ENCODE data around the gene CYTH3.
A peak's percentile ranks its signal among the peaks of the same experiment; 100 is the strongest.
"Not testable (repeated sequence)": the region's sequence is repeated elsewhere in the genome, so short reads cannot be mapped to it uniquely, and the experiment has no call there.

The CYTH3 gene

DNA sequence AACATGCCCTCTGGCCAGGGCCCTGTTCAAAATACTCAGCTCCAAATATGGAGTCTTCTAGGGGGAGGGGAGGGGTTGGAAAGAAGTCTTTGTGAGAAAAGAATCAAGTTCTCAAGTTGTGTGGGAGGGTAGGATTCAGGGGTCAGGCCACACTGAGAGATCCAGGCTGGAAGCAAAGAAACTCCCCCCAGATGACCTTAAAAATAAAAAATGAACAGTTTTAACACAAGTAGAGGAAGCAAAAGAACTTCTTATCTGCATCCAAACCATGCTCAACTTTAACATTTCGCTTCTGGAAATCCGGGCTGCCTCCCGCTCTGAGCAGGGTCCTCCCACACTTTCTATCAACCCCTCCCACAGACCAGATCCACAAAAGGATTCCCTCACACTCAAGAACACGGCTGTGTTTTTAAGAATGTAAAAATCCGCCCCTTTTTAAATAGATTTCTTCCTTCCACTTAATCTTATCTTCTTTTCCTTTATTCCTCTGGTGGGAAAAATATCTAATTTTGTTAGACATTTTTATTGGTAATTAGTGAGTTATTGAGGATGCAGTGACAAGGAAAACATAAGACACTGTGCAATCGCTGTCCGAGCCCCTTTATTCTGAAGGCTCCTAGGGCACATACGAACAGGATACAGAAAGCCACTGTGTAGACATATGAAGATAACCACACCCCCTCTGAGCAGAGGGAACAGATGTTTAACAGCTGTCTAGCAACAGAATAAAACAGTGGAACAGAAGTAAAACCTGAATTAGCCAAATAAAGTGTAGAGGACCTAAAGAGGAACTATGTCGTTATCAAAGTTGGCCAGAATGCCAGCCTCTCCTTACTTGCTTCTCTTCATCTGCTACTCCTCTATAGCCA lies 43.8 kb downstream of the CYTH3 start:
- TF ChIP-seq, protein P1, sequence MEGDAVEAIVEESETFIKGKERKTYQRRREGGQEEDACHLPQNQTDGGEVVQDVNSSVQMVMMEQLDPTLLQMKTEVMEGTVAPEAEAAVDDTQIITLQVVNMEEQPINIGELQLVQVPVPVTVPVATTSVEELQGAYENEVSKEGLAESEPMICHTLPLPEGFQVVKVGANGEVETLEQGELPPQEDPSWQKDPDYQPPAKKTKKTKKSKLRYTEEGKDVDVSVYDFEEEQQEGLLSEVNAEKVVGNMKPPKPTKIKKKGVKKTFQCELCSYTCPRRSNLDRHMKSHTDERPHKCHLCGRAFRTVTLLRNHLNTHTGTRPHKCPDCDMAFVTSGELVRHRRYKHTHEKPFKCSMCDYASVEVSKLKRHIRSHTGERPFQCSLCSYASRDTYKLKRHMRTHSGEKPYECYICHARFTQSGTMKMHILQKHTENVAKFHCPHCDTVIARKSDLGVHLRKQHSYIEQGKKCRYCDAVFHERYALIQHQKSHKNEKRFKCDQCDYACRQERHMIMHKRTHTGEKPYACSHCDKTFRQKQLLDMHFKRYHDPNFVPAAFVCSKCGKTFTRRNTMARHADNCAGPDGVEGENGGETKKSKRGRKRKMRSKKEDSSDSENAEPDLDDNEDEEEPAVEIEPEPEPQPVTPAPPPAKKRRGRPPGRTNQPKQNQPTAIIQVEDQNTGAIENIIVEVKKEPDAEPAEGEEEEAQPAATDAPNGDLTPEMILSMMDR (IDR thresholded peaks at IDR 0.05; ENCODE audit: low read depth, low read length): no peak
- DNase-seq (ENCODE audit: extremely low read depth, low read depth): no peak

DNA sequence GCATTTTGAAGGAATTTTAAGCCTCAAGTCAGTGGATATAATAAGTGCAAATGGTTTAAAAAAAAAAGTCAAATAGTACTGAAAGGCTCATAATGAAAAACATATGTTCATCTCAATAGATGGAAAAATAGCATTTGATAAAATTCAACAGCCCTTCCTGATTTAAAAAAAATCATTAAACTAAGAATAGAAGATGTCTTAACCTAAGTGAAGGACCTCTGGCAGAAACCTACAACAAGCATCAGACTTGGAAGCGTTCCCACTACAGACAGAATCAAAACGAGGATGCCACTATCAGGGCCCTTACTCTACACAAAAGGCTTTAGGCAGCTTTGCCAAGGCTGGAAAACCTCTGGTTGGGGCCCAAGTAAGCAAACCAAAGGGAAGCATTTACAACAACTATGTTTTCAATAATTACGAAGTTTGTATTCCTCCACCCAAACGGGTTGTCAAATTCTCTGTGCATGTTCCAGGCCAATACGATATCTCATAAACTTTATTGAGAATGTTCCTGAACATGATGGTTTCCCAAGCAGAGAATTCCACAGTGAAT lies 45.1 kb downstream of the CYTH3 start:
- TF ChIP-seq, protein P1 (IDR thresholded peaks at IDR 0.05; ENCODE audit: low read depth, low read length): no peak
- no peak for DNase-seq (ENCODE audit: extremely low read depth, low read depth)

DNA sequence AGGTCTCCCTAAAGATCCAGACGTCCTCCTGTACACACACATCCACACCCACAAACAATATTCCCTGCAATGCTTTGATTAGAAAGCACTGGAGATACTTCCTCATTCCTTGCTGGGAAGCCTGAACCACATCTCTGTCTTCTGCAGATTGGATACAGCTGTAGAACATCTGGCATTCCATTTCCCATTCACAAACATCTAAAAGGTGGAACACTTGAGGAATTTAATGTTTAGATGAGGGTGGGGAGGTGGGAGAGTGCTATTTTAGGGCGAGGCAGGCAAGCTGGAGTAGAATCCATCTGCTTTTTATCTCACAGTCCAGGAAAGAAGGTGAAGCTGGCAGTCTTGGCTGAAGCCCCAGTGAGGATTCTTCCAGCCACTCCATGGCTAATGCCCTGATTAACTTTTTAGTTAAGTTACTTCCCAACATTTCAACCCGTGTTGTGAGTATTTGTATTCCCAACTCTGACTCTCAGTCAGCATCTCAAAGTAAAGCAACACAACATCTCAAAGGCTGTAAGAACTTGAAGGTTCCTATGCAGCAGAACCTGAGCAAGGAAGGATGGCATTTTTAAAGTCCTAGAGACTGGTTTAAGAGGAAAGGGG lies 46.1 kb downstream of the CYTH3 start:
- peak; percentile 61 for DNase-seq (ENCODE audit: extremely low read depth, low read depth)
- TF ChIP-seq, protein P1 (IDR thresholded peaks at IDR 0.05; ENCODE audit: low read depth, low read length): no peak

DNA sequence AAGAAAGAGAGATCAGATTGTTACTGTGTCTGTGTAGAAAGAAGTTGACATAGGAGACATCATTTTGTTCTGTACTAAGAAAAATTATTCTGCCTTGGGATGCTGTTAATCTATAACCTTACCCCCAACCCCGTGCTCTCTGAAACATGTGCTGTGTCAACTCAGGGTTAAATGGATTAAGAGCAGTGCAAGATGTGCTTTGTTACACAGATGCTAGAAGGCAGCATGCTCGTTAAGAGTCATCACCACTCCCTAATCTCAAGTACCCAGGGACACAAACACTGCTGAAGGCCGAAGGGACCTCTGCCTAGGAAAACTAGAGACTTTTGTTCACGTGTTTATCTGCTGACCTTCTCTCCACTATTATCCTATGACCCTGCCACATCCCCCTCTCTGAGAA lies 49.0 kb downstream of the CYTH3 start:
- DNase-seq (ENCODE audit: extremely low read depth, low read depth): not testable (repeated sequence)

DNA sequence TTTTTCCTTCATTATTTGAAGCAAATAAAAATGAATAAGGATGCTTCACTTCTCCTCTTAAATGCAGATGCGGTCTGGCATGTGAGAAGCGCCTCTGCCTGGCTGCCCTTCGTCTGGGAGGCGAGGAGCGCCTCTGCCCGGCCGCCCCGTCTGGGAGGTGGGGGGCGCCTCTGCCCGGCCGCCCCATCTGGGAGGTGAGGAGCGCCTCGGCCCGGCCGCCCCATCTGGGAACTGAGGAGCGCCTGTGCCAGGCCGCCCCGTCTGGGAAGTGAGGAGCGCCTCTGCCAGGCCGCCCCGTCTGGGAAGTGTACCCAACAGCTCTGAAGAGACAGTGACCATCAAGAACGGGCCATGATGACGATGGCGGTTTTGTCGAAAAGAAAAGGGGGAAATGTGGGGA lies 49.4 kb downstream of the CYTH3 start:
- not testable (repeated sequence) for DNase-seq (ENCODE audit: extremely low read depth, low read depth)

DNA sequence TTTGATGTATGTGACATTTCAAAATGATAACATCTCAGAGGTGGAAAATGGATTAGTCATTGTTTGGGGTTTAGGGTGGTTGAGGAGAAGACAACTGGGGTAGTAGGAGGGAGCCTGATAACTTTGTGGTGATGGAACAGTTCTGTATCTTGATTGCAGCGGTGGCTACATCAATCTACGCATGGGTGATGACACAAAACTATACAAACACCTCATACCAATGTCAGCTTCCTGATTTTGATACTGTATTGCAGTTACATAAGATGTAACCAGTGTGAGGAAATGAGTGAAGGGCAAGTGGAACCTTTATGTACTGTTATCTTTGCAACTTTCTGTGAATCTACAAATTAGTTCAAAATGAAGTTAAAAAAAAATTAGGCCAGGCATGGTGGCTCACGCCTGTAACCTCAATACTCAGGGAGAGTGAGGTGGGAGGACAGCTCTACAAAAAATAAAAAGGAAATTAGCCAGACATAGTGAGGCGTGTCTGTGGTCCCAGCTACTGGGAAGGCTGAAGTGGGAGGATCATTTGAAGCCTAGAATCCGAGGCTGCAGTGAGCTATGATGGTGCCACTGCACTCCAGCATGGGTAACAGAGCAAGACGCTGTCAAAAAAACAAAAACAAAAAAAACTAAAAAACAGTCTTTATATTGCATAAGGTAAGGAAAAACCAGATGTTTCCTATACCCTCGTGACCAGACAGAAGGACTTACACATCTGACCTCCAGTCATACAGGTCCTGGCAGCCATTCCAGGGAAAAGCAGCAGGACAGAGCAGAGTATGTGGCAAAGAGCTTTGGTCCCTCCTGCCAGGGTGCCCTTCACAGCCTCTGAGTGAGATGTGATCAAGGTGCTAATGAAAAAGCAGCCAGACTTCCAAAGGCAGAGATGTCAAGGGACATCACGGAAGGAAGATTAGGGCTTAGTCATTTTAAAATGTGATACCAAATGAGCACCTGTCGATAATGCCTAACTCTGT lies 50.8 kb downstream of the CYTH3 start:
- TF ChIP-seq, protein P1 (IDR thresholded peaks at IDR 0.05; ENCODE audit: low read depth, low read length): no peak
- no peak for DNase-seq (ENCODE audit: extremely low read depth, low read depth)

DNA sequence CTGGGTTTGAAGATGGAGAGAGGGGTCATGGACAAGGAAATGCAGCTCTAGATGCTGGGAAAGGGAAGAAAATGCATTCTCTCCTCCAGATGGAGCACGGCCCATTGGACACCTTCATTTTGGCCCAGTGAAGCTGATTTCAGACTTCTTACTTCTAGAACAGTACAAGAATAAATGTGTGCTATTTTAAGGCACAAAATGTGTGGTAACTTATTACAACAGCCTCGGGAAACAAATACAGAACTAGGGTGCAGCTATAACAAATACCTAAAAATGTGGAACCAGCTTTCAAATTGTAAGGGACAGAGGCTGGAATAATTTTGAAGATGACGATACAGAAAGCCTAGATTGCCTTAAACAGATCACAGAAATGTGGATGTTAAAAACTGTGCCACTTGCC lies 54.1 kb downstream of the CYTH3 start:
- TF ChIP-seq, protein P1 (IDR thresholded peaks at IDR 0.05; ENCODE audit: low read depth, low read length): no peak
- DNase-seq (ENCODE audit: extremely low read depth, low read depth): no peak

All from AG09319 (cell line).